ENCODE measurements around the gene TRAF3IP3. TPM values are rescaled to one million over a fixed set of nuclear protein-coding genes. Genes with fewer than 3 reads are reported as not detected.

TRAF3IP3 gene
- total RNA-seq, 1 donor from 2014 or later = 0.85 TPM

DNA sequence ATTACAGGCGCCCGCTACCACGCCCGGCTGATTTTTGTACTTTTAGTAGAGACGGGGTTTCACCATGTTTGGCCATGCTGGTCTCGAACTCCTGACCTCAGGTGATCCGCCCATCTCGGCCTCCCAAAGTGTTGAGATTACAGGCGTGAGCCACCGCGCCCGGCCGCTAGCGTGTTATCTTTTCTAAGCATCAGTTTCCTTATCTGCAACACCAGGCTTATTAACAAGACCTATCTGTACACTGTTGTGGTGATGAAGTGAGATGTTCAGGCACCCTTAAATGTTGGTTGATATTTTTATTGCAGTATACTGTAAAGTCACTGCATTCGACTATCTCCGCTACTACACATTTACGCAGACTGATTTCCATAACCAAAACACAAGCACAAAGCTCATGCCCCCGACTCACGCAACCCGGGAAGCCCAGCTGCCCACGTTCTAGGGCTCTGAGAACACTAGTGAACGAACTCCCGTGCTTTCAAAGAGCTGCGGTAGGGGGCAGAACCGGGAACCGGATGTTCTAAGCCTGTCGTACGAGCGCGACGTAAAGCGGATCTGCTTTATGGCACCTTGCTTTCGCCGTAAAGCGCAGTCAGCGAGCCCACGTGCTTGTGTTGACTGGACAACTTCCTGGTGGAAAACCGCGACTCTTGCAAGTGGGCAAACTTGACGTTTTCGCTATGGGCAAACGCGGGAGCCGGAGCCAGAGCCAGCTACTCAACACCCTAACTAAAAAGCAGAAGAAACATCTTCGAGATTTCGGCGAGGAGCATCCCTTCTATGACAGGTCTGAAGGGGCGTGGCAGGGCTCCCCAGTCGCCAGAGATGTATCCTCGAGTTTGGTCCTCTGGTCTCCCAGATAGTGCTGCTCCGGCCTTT lies 71.8 kb downstream of the TRAF3IP3 start, which contains the start of gene UTP25:
UTP25 (plus strand) TSS at position 589 of the 879 bp plus-strand sequence; CDS start at position 681, 92 bp downstream.
- TF ChIP-seq, protein P1, sequence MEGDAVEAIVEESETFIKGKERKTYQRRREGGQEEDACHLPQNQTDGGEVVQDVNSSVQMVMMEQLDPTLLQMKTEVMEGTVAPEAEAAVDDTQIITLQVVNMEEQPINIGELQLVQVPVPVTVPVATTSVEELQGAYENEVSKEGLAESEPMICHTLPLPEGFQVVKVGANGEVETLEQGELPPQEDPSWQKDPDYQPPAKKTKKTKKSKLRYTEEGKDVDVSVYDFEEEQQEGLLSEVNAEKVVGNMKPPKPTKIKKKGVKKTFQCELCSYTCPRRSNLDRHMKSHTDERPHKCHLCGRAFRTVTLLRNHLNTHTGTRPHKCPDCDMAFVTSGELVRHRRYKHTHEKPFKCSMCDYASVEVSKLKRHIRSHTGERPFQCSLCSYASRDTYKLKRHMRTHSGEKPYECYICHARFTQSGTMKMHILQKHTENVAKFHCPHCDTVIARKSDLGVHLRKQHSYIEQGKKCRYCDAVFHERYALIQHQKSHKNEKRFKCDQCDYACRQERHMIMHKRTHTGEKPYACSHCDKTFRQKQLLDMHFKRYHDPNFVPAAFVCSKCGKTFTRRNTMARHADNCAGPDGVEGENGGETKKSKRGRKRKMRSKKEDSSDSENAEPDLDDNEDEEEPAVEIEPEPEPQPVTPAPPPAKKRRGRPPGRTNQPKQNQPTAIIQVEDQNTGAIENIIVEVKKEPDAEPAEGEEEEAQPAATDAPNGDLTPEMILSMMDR (IDR thresholded peaks at IDR 0.05; ENCODE audit: unreplicated experiment) = no peak
- Mint-ChIP-seq H3K4me1 (peaks cover 38% of the 10 kb centered on the region), H3K27me3 (ENCODE audit: low read depth) (no peaks in the 10 kb centered on the region), H3K4me3 (peak within 1 kb of the TSS; percentile 93), H3K36me3 (peaks cover 5% of the 10 kb centered on the region), H3K9me3 (no peaks in the 10 kb centered on the region), H3K27ac (peak within 1 kb of the TSS; percentile 90)
- DNase-seq (ENCODE audit: low spot score in 2 of 2, unreplicated experiment in 2 of 2) = peak; percentile 77 to 91

GRCh38 chr1:209829716-209830115 lies 73.9 kb downstream of the TRAF3IP3 start:
- peaks cover 28% of the 10 kb centered on the region for H3K4me1 Mint-ChIP-seq
- H3K27me3 Mint-ChIP-seq (ENCODE audit: low read depth) = no peaks in the 10 kb centered on the region
- no peak for DNase-seq (ENCODE audit: low spot score in 2 of 2, unreplicated experiment in 2 of 2)
- TF ChIP-seq, protein P1 (IDR thresholded peaks at IDR 0.05; ENCODE audit: unreplicated experiment) = no peak
- peaks cover 17% of the 10 kb centered on the region for H3K36me3 Mint-ChIP-seq
- peak overlapping the region; percentile 93 for H3K4me3 Mint-ChIP-seq
- H3K27ac Mint-ChIP-seq = no peak overlapping the region
- H3K9me3 Mint-ChIP-seq = no peaks in the 10 kb centered on the region

GRCh38 chr1:209830722-209831121 lies 74.9 kb downstream of the TRAF3IP3 start:
- Mint-ChIP-seq H3K9me3 (no peaks in the 10 kb centered on the region), H3K27ac (no peak overlapping the region), H3K4me1 (peaks cover 26% of the 10 kb centered on the region), H3K36me3 (peaks cover 17% of the 10 kb centered on the region), H3K27me3 (ENCODE audit: low read depth) (no peaks in the 10 kb centered on the region), H3K4me3 (no peak overlapping the region)
- DNase-seq (ENCODE audit: low spot score in 2 of 2, unreplicated experiment in 2 of 2) = no peak
- TF ChIP-seq, protein P1 (IDR thresholded peaks at IDR 0.05; ENCODE audit: unreplicated experiment) = no peak

GRCh38 chr1:209831615-209832014 lies 75.8 kb downstream of the TRAF3IP3 start:
- Mint-ChIP-seq H3K36me3 (peaks cover 23% of the 10 kb centered on the region), H3K4me3 (no peak overlapping the region), H3K27me3 (ENCODE audit: low read depth) (no peaks in the 10 kb centered on the region), H3K27ac (no peak overlapping the region), H3K9me3 (no peaks in the 10 kb centered on the region), H3K4me1 (peaks cover 21% of the 10 kb centered on the region)
- TF ChIP-seq, protein P1 (IDR thresholded peaks at IDR 0.05; ENCODE audit: unreplicated experiment) = no peak
- DNase-seq (ENCODE audit: low spot score in 2 of 2, unreplicated experiment in 2 of 2) = no peak

Other genes with a start within 250 kb of the TRAF3IP3 start
- gene CAMK1G, start 172.3 kb upstream of the TRAF3IP3 start, total RNA-seq = 3.8 to 5.2 TPM (median 4.5 TPM) in 3 replicates
- 34.7 to 37.0 TPM (median 37.0 TPM) in 3 replicates for gene LAMB3, start 103.6 kb upstream of the TRAF3IP3 start, total RNA-seq
- gene G0S2, start 80.6 kb upstream of the TRAF3IP3 start, total RNA-seq = 3.6 to 5.6 TPM (median 4.1 TPM) in 3 replicates
- gene HSD11B1, start 51.2 kb upstream of the TRAF3IP3 start, total RNA-seq = 0.63 TPM in 1 of 3 replicates, not detected in the others
- 3.5 to 3.8 TPM (median 3.5 TPM) in 3 replicates for gene C1orf74, start 28.5 kb downstream of the TRAF3IP3 start, total RNA-seq
- gene IRF6, start 50.1 kb downstream of the TRAF3IP3 start, total RNA-seq = 38.1 to 43.1 TPM (median 39.9 TPM) in 3 replicates
- 8.8 to 9.7 TPM (median 9.0 TPM) in 3 replicates for gene UTP25, start 71.9 kb downstream of the TRAF3IP3 start, total RNA-seq
- gene SYT14, start 182.2 kb downstream of the TRAF3IP3 start, total RNA-seq = 1.1 to 1.8 TPM (median 1.7 TPM) in 3 replicates

All from mesothelial cell of epicardium (in vitro differentiated cells).